ENCODE measurements around the gene PI4KA.
"Not testable (repeated sequence)": the region's sequence is repeated elsewhere in the genome, so short reads cannot be mapped to it uniquely, and the experiment has no call there.

The PI4KA gene

GRCh38 chr22:20746431-20747189, 112.0 kb downstream of the PI4KA start:
- no peak for ATAC-seq

DNA sequence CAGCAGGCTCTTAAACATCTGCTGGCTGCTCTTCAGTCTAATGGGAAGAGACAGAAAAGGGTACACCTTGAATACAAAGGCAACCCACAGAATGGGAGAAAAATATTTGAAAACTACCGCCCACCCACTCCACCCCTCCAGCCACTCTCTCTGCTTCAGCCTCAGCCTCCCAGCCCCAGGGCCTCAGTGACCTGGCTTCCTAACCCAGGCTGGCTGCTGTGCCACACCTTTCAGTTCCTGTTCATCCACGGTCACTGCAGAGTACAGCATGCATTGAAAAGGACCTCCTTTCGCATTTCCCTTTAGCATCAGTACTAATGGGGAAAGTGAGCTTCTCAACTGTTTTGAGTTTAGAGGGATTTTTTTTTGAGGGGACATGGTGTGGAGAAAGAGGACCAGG, 113.5 kb downstream of the PI4KA start:
- ATAC-seq, result no peak

- ATAC-seq, result no peak
Measured at GRCh38 chr22:20744456-20744855, 114.2 kb downstream of the PI4KA start.

GRCh38 chr22:20742764-20743163, 115.8 kb downstream of the PI4KA start:
- ATAC-seq, result no peak

GRCh38 chr22:20741634-20742581, 116.7 kb downstream of the PI4KA start:
- ATAC-seq, result no peak

- ATAC-seq, result no peak
Measured at GRCh38 chr22:20741008-20741633, 117.5 kb downstream of the PI4KA start.

- no peak for ATAC-seq
Measured at GRCh38 chr22:20740222-20740951, 118.2 kb downstream of the PI4KA start.

- ATAC-seq, result no peak
Measured at GRCh38 chr22:20738394-20739089, 120.1 kb downstream of the PI4KA start.

DNA sequence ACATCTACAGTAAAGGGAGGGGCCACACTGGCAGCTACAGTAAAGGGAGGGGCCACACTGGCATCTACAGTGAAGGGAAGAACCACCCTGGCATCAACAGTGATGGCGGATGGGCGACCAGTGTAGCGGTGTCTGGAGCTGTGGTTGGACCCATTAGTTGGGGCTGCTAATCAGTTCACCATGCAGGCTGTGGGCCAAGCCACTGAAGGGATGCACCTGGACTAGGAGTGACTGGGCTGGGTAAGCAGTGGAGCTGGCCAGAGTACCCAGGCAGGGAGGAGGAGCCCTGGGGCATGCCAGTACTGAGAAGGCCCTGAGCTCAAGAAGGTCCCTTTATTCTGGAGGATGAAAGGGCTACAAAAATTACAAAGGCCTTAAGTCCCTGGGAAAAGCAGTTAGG, 121.7 kb downstream of the PI4KA start:
- ATAC-seq, result not testable (repeated sequence)

GRCh38 chr22:20735356-20736162, 123.1 kb downstream of the PI4KA start:
- ATAC-seq, result not testable (repeated sequence)

- not testable (repeated sequence) for ATAC-seq
Measured at GRCh38 chr22:20732431-20732830, 126.2 kb downstream of the PI4KA start.

GRCh38 chr22:20729194-20729593, 129.4 kb downstream of the PI4KA start:
- no peak for ATAC-seq

GRCh38 chr22:20728523-20729190, 130.0 kb downstream of the PI4KA start:
- no peak for ATAC-seq

DNA sequence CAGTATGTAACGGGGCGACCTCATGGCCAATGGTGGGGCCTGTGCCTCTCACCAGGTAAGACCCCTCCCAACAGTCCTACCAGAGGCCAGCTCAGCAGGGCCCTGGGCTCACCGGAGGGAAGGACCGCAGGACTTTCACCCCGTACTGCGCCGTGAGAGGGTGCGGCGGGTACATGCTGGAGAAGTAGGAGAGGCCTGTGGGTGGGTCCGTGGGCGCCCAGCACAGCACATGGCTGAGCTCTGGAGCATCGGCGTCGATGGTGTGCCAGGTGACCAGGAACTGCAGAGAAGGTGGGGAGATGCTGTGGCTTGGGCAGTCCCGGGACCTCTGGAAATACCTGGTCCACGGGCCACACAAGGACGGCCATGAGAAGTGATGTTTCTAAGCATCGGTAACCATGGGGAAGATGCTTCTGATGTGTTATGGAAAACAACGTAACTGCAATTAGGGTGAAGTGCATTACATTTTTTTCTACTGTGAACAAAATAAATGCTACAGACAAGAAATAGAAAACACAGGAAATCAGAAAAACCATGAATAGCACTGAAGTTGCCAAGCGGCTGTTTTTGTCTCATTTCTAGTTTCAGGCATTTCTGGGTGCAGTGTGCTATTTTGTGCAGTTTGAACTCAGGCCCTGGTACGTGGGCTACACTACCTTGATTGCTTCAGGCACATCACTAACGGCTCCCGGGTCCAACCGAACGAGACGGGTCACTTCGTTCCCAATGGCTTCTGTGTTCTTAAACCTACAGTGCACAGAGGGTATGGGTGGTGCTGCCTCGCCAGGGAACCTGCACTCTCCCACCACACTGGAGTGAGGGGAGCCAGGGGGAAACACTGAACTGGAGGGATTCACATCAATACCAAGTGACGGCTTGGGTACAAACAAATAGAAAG, 131.2 kb downstream of the PI4KA start:
- no peak for ATAC-seq

GRCh38 chr22:20725987-20726558, 132.5 kb downstream of the PI4KA start:
- ATAC-seq, result no peak

DNA sequence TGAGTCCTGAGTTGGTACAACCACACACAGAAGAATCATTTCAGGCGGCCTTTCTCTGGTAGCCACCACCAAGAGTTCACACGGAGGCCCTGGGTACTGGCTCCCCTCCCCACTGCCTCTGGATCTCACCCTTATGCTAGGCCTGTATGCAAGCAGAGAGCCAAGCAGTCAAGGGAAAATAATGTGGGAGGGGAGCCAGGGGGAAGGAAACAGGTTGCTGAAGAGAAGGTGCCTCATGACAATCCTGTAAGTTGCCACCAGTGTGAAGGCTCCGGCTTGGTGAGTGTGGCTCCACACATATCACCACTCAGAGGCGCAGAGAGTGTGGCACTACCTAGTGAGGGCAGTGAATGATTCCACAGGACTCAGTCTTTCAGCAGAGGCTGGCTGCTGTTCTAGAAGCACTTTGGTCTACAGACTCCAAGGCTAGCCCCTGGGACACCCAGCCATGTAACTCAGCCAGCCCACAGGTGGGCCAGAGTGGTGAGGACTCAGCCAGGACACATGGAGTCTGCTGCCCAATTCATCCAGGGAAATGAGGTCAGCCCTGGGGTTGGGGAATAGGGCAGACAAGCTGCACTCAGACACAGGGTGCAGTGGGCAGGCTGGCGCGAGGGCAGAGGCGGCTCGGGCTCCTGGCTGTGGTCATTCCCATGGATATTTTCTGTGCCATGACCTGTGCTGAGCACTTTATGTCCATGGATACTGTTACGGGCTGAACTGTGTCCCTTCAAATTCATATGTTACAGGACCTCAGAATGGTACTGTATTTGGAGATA, 133.7 kb downstream of the PI4KA start:
- no peak for ATAC-seq

DNA sequence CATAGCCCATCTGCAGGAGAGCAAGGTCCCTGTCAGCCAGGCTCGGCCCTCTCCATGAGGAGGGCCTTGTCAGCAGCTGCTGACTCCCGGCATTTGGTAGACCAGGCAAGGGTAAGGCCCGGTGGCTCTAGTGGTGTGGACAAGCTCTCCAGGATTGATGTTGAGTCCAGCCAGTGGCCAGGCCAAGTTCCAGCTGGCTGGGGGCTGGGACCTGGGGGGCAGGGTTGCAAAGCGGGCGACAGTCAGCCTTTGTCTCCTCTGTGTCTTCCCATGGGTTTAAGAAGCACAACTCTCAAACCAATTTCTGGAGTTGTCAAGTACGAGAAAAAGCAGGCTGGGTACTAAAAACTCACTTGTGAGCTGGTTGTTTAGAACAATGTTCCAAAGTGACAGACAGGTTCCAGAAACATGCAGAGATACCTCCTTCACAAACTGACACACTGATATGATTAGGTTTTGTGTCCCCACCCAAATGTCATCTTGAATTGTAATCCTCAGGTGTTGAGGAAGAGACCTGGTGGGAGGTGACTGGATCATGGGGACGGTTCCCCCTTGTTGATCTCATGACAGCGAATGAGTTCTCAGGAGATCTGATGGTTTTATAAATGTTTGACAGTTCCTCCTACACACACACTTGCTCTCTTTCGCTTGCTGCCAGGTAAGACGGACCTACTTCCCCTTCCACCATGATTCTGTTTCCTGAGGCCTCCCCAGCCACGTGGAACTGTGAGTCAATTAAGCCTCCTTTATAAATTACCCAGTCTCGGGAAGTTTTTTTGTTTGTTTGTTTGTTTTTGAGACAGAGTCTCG, 137.0 kb downstream of the PI4KA start:
- no peak for ATAC-seq

All from activated CD4-positive, CD25-positive, alpha-beta regulatory T cell treated with anti-CD3 and anti-CD28 coated beads, Interleukin-2, amount 50 U/mL, for 24 hours (primary cell).